GM18519 (cell line): Measurements from ENCODE around the gene TMC1.
"Not testable (repeated sequence)": the region's sequence is repeated elsewhere in the genome, so short reads cannot be mapped to it uniquely, and the experiment has no call there.

Experiments used
- ATAC-seq: cut with Tn5 transposase; IDR thresholded peaks from one replicate; pipeline ENCODE4 v1.9.1; 2021; ENCODE audit warnings: mild to moderate bottlenecking, moderate library complexity; ENCODE audit not compliant: unreplicated experiment, low FRiP score

Gene TMC1

GRCh38 chr9:72855890-72856523 is 334.6 kb downstream of the TMC1 start:
- ATAC-seq: no peak

DNA sequence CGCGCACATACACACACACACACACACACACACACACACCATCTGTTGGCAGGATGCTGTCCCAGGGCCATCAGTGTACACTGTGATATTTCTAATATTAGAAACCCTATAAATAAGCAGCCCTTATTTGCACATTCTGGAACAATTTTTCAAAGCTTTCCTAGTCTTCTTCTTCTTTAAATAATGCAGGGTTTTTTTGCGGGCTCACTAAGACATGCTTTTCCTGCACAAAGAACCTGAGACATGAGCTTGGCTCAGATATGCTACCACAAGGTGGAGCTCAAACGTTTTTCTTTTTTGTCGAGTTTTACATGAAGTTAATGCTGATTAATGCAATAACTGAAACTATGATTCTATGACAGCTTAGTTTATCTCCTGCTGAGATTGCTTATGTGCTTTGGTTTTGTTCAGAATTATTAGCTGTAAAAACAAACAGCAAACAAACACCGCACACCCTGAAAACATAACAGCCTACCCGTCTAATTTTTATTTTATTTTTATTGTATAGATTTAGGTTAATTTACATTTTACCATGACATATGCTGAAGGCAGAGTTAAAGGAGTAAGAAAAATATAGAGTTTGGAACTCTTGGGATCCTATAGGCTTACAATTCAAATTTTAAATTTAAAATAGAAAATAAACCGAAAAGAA is 335.7 kb downstream of the TMC1 start:
- ATAC-seq: peak; percentile 65

GRCh38 chr9:72857624-72857996 is 336.2 kb downstream of the TMC1 start:
- no peak for ATAC-seq

DNA sequence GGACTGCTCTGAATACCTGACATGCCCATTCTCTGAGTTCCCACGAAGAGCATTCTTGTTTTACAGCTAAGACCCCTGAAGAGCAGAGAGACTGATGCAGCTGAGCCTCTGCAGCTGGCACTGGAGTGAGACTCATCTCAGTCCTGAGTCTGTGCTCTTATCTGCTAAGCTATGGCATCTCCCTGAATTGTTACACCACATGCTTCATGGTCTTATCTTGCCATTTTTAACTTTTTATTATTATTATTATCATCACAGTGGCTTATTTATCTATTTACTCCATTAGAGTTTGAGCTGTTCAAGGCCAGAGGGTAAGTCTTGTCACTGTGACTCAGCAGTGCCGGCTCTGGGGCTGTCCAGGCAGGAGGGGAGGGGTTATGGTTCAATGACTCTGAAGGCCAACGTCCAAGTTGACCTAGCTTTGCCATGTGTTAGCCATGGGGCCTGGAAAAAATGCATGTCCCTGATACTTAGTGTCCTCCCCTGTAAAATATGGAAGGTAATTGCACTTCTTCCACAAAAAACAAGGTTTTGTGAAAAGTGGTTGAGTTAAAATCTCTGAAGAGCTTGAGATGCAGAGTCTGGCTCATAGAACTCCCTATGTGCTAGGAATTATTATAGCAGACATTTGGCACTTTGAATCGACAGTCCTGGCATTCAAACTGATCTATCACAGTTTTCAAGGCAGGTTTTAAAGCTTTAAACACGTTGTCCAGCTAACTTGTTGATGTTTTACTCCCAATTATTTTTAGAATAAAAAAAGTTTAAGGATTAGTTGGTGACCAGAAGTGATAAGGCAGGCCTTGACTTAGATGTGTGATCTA is 336.9 kb downstream of the TMC1 start:
- ATAC-seq: no peak

DNA sequence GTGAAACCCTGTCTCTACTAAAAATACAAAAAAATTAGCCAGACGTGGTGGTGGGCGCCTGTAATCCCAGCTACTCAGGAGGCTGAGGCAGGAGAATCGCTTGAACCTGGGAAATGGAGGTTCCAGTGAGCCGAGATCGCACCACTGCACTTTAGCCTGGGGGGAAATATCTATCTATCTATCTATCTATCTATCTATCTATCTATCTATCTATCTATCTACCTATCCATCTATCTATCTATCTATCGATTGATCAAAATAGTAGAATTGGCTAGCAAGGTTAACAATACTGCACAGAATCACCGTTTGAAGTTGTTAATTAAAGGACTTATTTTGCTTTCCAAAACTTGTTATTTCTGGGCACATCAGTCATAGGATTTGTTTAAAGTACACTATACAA is 341.4 kb downstream of the TMC1 start:
- not testable (repeated sequence) for ATAC-seq

GRCh38 chr9:72863456-72864094 is 342.2 kb downstream of the TMC1 start:
- ATAC-seq: no peak

DNA sequence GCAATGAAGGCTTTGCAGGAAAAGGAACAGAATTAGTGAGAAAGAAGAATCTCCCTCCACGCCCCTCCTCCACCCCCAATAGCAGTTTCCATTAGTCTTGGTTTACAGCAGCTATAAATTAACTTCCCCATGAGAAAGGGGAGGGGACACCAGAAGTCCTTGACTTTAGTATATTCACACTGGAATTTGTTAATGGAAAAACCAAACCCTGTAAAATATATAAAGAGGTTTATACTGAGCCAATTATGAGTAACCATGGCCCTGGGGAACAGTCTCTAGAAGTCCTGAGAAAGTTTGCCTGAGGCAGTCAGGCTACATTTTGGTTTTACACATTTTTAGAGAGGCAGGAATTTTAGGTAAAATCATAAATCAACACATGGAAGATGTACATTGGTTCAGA is 342.9 kb downstream of the TMC1 start:
- ATAC-seq: no peak

- no peak for ATAC-seq
Observed at GRCh38 chr9:72871685-72872084, 350.3 kb downstream of the TMC1 start.

DNA sequence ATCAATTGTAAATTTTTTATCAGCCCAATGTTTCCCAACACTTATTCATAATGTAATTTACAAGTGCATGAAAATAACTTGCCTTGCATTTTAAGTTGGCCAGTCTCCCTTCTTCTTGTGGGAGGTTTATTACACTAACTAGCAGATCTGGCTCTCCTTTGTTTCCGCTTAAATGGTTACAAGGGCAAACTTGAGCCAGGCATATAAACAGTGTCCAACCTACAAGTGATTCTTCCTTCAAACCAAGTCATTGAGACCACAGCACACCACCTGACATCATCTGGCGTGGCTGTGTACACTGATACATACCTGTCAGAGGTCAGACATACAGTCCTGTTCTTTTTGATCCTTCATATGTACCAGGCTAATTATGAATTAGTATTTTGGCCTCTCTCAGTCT is 351.3 kb downstream of the TMC1 start:
- no peak for ATAC-seq

DNA sequence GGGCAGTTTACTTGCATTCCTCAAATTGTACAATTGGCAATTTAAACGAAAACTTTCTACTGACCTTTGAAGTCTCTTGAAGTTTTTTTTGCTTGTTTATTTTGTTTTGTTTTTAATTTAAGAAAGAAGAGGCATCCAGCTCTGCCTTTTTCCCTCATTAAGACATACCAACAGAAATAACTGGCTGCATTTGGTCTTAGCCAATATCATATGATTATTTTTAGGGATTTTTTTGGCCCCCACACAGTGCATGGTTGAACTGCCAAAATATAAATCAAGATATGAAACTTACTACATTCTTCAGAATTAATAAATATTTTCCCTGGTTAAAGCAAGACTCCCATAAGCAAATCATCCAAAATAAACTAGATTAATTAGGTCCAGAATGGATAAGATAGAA is 352.0 kb downstream of the TMC1 start:
- no peak for ATAC-seq

DNA sequence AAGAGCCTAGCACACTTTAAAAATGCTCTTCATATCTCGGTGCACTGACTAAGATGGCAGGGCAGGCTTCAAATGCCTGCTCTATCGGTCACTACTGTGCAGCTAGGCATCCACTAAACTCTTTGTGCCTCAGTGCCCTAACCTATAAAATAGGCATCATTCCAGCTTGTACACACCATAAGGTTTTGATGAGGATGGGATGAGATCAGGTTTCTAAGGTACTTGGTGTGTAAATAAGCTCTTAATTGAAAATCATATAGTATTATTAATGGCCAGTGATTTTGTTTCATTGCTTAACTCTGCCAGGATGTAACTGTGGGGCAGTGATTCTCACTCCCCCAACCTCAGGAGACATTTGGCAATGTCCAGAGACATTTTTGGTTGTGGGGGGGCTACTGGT is 352.9 kb downstream of the TMC1 start:
- no peak for ATAC-seq

DNA sequence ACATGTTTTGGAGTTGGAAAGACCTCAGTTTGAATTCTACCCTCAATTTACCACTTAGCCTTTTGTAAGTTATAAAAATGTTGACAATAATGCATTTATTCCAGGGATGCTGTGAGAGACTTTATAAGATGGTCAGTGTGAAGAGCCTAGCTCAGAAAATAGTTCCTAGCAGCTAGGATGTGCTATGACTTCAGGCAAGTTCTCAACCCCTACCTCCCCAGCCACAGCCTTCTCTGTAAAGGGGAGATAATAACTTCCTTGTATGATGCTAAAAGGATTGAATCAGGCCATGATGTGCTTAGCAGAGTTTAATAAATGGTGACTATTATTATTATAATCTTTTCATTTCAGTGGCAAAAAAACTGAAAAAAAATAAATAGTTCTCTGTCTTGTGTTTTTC is 353.8 kb downstream of the TMC1 start:
- no peak for ATAC-seq

DNA sequence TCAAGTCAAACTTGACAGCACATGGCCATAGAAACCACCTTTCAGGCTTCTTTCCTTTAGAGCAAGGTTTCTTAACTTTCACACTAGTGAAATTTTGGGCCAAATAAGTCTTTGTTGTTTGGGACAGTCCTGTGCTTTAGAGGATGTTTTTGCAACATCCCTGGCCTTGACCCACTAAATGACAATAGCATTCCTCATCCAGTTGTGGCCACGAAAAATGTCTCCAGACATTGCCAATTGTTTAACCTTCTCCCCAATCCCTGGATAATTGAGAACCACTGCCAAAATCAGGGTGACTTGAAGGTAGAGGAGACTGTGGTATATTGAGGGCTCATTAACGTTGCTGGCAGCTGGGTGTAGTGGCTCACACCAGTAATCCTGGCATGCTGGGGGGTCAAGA is 359.4 kb downstream of the TMC1 start:
- ATAC-seq: no peak

- no peak for ATAC-seq
Observed at GRCh38 chr9:72882117-72882775, 360.8 kb downstream of the TMC1 start.

- no peak for ATAC-seq
Observed at GRCh38 chr9:72883875-72884274, 362.5 kb downstream of the TMC1 start.

- no peak for ATAC-seq
Observed at GRCh38 chr9:72884508-72884907, 363.1 kb downstream of the TMC1 start.
